Gastroesophageal sphincter (tissue), 3 donors: ENCODE measurements around the gene KIF17.

Experiments used
- POLR2A ChIP-seq, 2 donors: fragments of 450-650 bp; IDR thresholded peaks; one replicate each; pipeline ENCODE4 v1.6.1; 2017; ENCODE audit warnings: antibody characterized with exemption in 2 of 2, mild to moderate bottlenecking in 2 of 2, moderate library complexity in 1 of 2
- POLR2AphosphoS5 ChIP-seq: sonication (generic); formaldehyde crosslinking; IDR thresholded peaks from one replicate; pipeline ENCODE4 v1.6.1; 2017; ENCODE audit warnings: antibody characterized with exemption
- TF ChIP-seq, protein P1 (sequence below), 4 experiments: fragments of 200-600 bp in 2 of 4; fragments of 450-650 bp in 2 of 4; sonication (generic) in 1 of 4; IDR thresholded peaks; one replicate each; pipeline ENCODE4 v1.5.1; 2017 to 2019; ENCODE audit warnings: antibody characterized with exemption in 4 of 4, mild to moderate bottlenecking in 2 of 4, moderate library complexity in 2 of 4

DNA sequence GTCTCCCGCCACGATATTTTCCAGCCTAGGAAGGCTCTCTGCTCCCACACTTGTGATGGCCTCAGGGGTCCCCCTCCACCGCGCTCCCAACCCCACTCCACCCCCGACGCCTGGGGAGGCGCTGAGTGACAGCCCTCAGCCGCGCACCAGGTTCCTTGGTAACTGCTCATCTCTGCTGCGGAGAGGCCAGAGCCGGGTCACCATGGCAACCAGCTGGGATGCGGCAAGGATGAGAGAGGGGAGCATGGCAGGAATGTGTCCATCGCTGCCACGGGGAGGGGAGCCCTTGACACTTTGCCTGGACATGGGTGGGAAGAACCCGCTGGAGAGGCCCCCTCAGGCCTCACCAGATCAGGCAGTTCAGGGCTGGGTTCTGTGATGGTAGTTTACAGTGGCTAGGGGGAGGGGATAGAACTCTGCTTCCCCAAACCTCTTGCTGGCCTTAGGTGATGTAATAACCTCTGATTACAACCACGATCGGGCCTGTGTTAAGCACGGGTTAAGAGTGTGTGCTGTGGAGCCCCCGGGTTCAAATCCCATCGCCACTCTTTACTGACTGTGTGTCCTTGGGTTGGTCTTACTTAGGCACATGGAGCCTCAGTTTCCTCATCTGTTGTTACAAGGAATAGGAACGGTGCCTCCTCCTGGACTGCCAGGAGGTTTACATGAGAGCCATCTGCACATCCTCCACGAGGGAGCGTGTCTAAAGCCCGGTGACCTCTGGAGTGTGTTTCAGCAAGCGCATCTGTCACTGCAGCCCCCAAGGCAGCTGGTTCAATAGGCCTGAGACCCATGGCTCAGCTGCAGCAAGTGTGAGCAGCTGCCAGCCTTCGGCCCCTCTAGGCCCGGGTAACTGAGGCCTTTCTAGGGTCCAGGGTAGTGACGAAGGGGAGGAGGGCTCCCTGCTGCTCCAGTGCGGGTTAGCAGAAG is 6.3 kb downstream of the KIF17 start:
- TF ChIP-seq POLR2AphosphoS5 (no peak), POLR2A (IDR thresholded peaks at IDR 0.05) (no peak)
- TF ChIP-seq, protein P1, sequence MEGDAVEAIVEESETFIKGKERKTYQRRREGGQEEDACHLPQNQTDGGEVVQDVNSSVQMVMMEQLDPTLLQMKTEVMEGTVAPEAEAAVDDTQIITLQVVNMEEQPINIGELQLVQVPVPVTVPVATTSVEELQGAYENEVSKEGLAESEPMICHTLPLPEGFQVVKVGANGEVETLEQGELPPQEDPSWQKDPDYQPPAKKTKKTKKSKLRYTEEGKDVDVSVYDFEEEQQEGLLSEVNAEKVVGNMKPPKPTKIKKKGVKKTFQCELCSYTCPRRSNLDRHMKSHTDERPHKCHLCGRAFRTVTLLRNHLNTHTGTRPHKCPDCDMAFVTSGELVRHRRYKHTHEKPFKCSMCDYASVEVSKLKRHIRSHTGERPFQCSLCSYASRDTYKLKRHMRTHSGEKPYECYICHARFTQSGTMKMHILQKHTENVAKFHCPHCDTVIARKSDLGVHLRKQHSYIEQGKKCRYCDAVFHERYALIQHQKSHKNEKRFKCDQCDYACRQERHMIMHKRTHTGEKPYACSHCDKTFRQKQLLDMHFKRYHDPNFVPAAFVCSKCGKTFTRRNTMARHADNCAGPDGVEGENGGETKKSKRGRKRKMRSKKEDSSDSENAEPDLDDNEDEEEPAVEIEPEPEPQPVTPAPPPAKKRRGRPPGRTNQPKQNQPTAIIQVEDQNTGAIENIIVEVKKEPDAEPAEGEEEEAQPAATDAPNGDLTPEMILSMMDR (IDR thresholded peaks at IDR 0.05): no peak
